HG03565 (cell line): Measurements from ENCODE around the gene DIS3L2.
"Not testable (repeated sequence)": the region's sequence is repeated elsewhere in the genome, so short reads cannot be mapped to it uniquely, and the experiment has no call there.

Experiments
- ATAC-seq: cut with Tn5 transposase; IDR thresholded peaks from one replicate; pipeline ENCODE4 v1.9.1; 2021; ENCODE audit warnings: mild to moderate bottlenecking, moderate library complexity; ENCODE audit not compliant: unreplicated experiment

Gene DIS3L2

GRCh38 chr2:232006253-232006652, 44.7 kb downstream of the DIS3L2 start:
- no peak for ATAC-seq

- no peak for ATAC-seq
Measured at GRCh38 chr2:232008907-232009638, 47.6 kb downstream of the DIS3L2 start.

GRCh38 chr2:232009639-232010274, 48.2 kb downstream of the DIS3L2 start:
- no peak for ATAC-seq

GRCh38 chr2:232013701-232014353, 52.3 kb downstream of the DIS3L2 start:
- ATAC-seq = no peak

- ATAC-seq = no peak
Measured at GRCh38 chr2:232014681-232015080, 53.2 kb downstream of the DIS3L2 start.

GRCh38 chr2:232018181-232018580, 56.7 kb downstream of the DIS3L2 start:
- ATAC-seq = no peak

GRCh38 chr2:232022718-232023117, 61.2 kb downstream of the DIS3L2 start:
- ATAC-seq = no peak

GRCh38 chr2:232023426-232023825, 61.9 kb downstream of the DIS3L2 start:
- no peak for ATAC-seq

- no peak for ATAC-seq
Measured at GRCh38 chr2:232024457-232024856, 62.9 kb downstream of the DIS3L2 start.

- peak; percentile 96 for ATAC-seq
Measured at GRCh38 chr2:232026910-232027309, 65.4 kb downstream of the DIS3L2 start.

- ATAC-seq = no peak
Measured at GRCh38 chr2:232027530-232027929, 66.0 kb downstream of the DIS3L2 start.

GRCh38 chr2:232028071-232028470, 66.6 kb downstream of the DIS3L2 start:
- ATAC-seq = no peak

GRCh38 chr2:232028631-232029030, 67.1 kb downstream of the DIS3L2 start:
- ATAC-seq = no peak

- no peak for ATAC-seq
Measured at GRCh38 chr2:232029346-232029745, 67.8 kb downstream of the DIS3L2 start.

GRCh38 chr2:232030229-232030628, 68.7 kb downstream of the DIS3L2 start:
- no peak for ATAC-seq

GRCh38 chr2:232035292-232035691, 73.8 kb downstream of the DIS3L2 start:
- not testable (repeated sequence) for ATAC-seq

- not testable (repeated sequence) for ATAC-seq
Measured at GRCh38 chr2:232036876-232037275, 75.4 kb downstream of the DIS3L2 start.

GRCh38 chr2:232038251-232038880, 76.9 kb downstream of the DIS3L2 start:
- no peak for ATAC-seq

- ATAC-seq = no peak
Measured at GRCh38 chr2:232038881-232039485, 77.5 kb downstream of the DIS3L2 start.

GRCh38 chr2:232042911-232043574, 81.5 kb downstream of the DIS3L2 start:
- no peak for ATAC-seq

GRCh38 chr2:232043966-232044365, 82.5 kb downstream of the DIS3L2 start:
- ATAC-seq = no peak
